HUES6 (cell line): ENCODE data around the gene OTOP2.
A peak's percentile ranks its signal among the peaks of the same experiment; 100 is the strongest.

Experiments used
- H3K27ac ChIP-seq: 2 replicates; pipeline ENCODE4 v1.7.0; 2013; ENCODE audit warnings: low read depth, mild to moderate bottlenecking, low read length, inconsistent platforms
- H3K27me3 ChIP-seq: 2 replicates; pipeline ENCODE4 v1.6.1; 2013; ENCODE audit warnings: low read length; ENCODE audit not compliant: control insufficient read depth, insufficient read depth
- H3K36me3 ChIP-seq: 2 replicates; pipeline ENCODE4 v1.6.1; 2013; ENCODE audit warnings: low read length; ENCODE audit not compliant: control insufficient read depth, insufficient read depth
- H3K4me1 ChIP-seq: 2 replicates; pipeline ENCODE4 v1.6.1; 2013; ENCODE audit warnings: low read length; ENCODE audit not compliant: control insufficient read depth, insufficient read depth
- H3K4me3 ChIP-seq: 2 replicates; pipeline ENCODE4 v1.5.1; 2013; ENCODE audit warnings: low read depth, low read length
- H3K9ac ChIP-seq: one replicate; pipeline ENCODE4 v1.6.1; 2013; ENCODE audit warnings: mild to moderate bottlenecking, low read length
- H3K9me3 ChIP-seq: 2 replicates; pipeline ENCODE4 v1.6.1; 2013; ENCODE audit warnings: low read depth, low read length; ENCODE audit not compliant: control insufficient read depth, insufficient read depth

Gene OTOP2

DNA sequence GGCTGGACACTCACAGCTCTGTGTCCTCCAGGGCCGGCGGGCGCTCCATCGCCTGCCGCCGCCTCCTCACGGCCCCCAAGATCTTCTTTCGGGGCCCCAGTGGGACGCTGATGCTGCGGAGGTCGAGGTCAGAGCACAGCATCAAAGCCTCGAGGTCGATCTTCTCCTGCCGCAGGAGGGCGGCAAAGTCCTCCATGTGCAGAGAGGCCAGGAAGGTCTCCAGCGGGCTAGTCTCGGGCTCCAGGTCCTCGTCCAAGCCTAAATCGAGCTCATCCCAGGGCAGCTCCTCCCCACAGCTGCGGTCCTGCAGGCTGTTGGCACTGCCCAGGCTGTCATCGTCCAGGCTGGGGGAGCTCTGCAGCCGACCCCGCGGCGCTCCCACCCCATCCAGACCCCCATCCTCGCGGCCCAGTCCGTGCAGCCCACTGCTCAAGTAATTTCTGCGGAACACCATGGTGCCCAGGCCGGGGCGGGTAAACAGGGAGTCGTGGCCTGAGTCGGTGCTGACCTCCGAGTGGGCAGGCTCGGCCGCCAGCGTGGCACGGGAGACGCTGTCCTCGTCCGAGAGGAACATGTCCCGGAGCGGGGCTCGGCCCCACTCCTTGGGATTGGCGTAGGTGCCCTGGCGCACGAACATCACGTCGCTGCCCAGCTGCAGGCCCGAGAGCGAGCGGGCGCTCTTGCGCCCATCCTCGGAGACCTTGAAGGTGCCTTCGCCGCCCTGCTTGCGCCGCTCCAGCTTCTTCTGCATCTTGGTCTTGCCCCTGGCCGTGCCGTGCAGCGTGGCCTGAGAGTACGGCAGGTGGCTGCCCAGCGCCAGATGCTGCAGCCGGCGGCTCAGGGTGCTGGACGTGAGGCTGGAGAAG, 4.4 kb upstream of the OTOP2 start:
- Histone ChIP-seq H3K4me3 (no peak overlapping the region), H3K27me3 (peaks cover 47% of the 10 kb centered on the region), H3K36me3 (no peaks in the 10 kb centered on the region), H3K27ac (no peak overlapping the region), H3K9me3 (no peaks in the 10 kb centered on the region), H3K9ac (no peak overlapping the region), H3K4me1 (peaks cover 24% of the 10 kb centered on the region; the same call in 1 of the 2 replicates)

GRCh38 chr17:74920306-74920620, 3.8 kb upstream of the OTOP2 start:
- no peaks in the 10 kb centered on the region for H3K36me3 ChIP-seq
- no peak overlapping the region for H3K9ac ChIP-seq
- H3K27ac ChIP-seq = no peak overlapping the region
- peaks cover 53% of the 10 kb centered on the region for H3K27me3 ChIP-seq
- H3K4me1 ChIP-seq = peaks cover 24% of the 10 kb centered on the region; the same call in 1 of the 2 replicates
- no peaks in the 10 kb centered on the region for H3K9me3 ChIP-seq
- H3K4me3 ChIP-seq = no peak overlapping the region

DNA sequence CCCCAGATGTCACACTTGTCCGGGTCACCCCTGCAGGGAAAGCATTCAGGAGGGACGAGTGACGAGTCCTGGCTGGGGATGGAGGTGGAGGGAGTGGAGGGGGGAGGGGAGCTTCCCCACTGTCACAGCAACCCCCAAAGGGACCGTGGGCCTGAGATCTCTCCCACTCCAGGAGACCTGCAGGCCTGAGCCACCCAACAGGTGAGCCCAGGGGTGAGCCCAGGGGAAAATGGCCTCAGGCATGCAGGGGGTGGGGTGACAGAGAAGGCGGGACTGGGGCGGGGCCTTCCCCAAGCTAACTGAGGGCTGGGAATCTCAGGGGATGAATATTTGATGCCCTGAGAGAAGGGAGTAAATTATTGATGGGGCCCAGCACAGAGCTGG, 3.4 kb upstream of the OTOP2 start:
- no peak overlapping the region for H3K27ac ChIP-seq
- H3K4me3 ChIP-seq = no peak overlapping the region
- H3K9ac ChIP-seq = no peak overlapping the region
- H3K27me3 ChIP-seq = peaks cover 57% of the 10 kb centered on the region
- peaks cover 24% of the 10 kb centered on the region; the same call in 1 of the 2 replicates for H3K4me1 ChIP-seq
- H3K9me3 ChIP-seq = no peaks in the 10 kb centered on the region
- no peaks in the 10 kb centered on the region for H3K36me3 ChIP-seq

DNA sequence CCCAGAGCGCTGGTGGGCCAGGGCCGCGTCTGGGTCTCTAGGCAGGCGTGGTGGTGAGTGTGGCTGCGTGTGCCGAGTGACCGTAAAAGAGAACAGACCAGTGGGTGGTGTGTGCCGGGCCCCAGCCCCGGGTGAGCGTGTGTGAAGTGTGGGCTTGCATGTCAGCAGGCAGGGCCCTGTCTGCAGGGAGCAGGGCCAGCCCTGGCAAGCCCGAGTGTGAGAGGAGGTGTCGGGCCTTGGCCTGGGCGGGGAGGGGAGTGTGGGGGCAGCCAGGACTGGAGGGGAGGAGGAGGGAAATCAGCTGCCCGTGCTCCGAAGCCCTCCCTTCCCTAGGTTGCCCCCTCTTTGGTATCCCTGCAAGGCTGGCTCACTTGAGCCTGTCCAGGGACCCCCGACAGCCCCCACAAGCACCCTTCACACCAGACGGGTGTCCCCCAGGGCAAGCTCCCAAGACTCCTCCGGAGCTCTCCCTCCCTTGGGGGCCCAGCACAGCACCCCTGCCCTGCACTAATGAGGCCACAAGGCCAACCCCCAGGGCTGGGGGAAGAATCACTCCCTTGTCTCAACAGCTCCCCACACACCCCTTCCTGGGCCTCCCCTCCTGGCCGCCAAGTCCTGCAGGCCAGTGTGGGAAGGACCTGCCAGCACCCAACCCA, 2.9 kb upstream of the OTOP2 start:
- Histone ChIP-seq H3K36me3 (no peaks in the 10 kb centered on the region), H3K4me1 (peaks cover 24% of the 10 kb centered on the region; the same call in 1 of the 2 replicates), H3K27me3 (peaks cover 62% of the 10 kb centered on the region), H3K27ac (no peak overlapping the region), H3K9ac (no peak overlapping the region), H3K4me3 (no peak overlapping the region), H3K9me3 (no peaks in the 10 kb centered on the region)

DNA sequence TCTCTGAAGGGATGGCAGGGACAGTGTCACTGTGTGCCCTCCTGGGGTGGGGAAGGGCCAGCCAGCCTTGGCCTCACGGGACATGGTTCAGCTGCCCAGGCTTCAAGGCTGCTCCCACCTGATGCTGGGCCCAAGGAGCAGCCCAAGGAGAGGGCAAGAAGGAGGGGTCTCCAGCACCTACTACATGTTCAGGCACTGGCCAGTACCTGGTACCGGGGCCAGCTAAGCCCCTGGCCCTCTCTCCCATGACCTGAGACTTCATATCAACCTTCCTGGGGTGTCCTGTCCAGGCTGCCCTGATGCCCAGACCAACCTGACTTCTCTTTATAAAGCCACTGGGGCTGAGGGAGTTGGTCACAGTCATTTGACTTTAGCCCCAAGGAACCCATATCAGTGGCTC, 2.3 kb upstream of the OTOP2 start:
- Histone ChIP-seq H3K4me3 (no peak overlapping the region), H3K9me3 (no peaks in the 10 kb centered on the region), H3K9ac (no peak overlapping the region), H3K36me3 (no peaks in the 10 kb centered on the region), H3K27me3 (peaks cover 68% of the 10 kb centered on the region), H3K27ac (no peak overlapping the region), H3K4me1 (peaks cover 24% of the 10 kb centered on the region; the same call in 1 of the 2 replicates)

- Histone ChIP-seq H3K4me1 (peaks cover 24% of the 10 kb centered on the region; the same call in 1 of the 2 replicates), H3K9ac (no peak overlapping the region), H3K36me3 (no peaks in the 10 kb centered on the region), H3K4me3 (no peak overlapping the region), H3K27me3 (peaks cover 72% of the 10 kb centered on the region), H3K27ac (no peak overlapping the region), H3K9me3 (no peaks in the 10 kb centered on the region)
These were observed 1.9 kb upstream of the OTOP2 start for GRCh38 chr17:74922172-74922571.

DNA sequence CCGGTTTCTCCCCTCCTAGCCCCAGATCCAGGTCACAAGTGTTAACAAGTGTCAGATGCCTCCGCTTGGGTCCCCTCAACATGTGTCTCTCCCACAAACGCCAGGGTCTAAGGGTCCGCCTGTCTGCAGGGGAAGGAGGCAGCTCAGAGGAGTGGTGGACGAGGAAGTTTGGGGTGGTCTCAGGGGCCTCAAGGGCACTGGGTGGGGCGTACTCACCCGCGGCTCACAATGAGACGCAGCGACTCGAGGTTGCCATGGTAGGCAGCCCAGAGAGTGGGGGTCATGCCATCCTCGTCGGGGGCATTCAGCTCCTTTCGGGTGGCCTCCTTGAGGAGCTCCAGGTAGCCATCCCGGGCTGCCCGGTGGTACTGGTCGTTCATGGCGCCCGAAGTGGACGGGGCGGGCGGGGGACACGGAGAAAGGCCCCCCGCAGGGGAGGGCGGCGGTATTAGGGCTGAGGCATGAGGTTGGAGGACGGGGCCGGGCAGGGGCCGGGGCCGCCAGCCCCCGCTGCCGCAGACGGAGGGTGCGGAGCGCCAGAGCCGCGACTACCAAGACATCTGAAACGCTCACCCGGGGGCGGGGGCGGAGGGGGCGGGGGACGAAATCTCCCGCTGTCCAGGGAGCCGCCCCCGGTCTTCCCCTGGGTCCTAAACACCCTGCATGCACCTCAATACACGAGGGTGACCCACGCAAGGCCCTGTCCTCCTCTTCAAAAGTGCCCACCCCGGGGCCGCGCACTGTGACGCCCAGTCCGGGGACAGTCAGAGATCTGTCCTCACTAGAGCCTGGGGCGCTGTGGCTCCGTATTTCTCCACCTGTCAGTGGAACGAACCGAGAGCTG, 1.2 kb upstream of the OTOP2 start, which contains the start of gene USH1G:
Gene USH1G, minus strand, starts transcription at position 562 of the 844 bp plus-strand sequence. Its CDS starts 182 bp downstream, at position 380.
- Histone ChIP-seq H3K27me3 (peaks cover 79% of the 10 kb centered on the region), H3K4me1 (peaks cover 24% of the 10 kb centered on the region; the same call in 1 of the 2 replicates), H3K9me3 (no peaks in the 10 kb centered on the region), H3K27ac (no peak within 1 kb of the TSS), H3K4me3 (peak within 1 kb of the TSS; percentile 59), H3K9ac (no peak within 1 kb of the TSS), H3K36me3 (no peaks in the 10 kb centered on the region)

- H3K9ac ChIP-seq = no peak overlapping the region
- H3K9me3 ChIP-seq = no peaks in the 10 kb centered on the region
- H3K4me1 ChIP-seq = peaks cover 24% of the 10 kb centered on the region; the same call in 1 of the 2 replicates
- H3K27me3 ChIP-seq = peaks cover 84% of the 10 kb centered on the region
- no peaks in the 10 kb centered on the region for H3K36me3 ChIP-seq
- H3K27ac ChIP-seq = no peak overlapping the region
- peak overlapping the region; percentile 59 for H3K4me3 ChIP-seq
These were observed 379 bp upstream of the OTOP2 start for GRCh38 chr17:74923538-74924249.

GRCh38 chr17:74925242-74925641, 1.2 kb downstream of the OTOP2 start:
- H3K27me3 ChIP-seq = peaks cover 94% of the 10 kb centered on the region

GRCh38 chr17:74928786-74929185, 4.7 kb downstream of the OTOP2 start:
- H3K27me3 ChIP-seq = peaks cover 92% of the 10 kb centered on the region
- no peaks in the 10 kb centered on the region for H3K9me3 ChIP-seq
- peaks cover 8% of the 10 kb centered on the region; the same call in 1 of the 2 replicates for H3K4me1 ChIP-seq
- no peak overlapping the region for H3K9ac ChIP-seq
- no peaks in the 10 kb centered on the region for H3K36me3 ChIP-seq
- no peak overlapping the region for H3K27ac ChIP-seq
- no peak overlapping the region for H3K4me3 ChIP-seq

More at GRCh38 chr17:74925242-74925641, 1.2 kb downstream of the OTOP2 start:
- no peak overlapping the region for H3K27ac ChIP-seq
- no peaks in the 10 kb centered on the region for H3K36me3 ChIP-seq
- no peaks in the 10 kb centered on the region for H3K9me3 ChIP-seq
- H3K9ac ChIP-seq = no peak overlapping the region
- H3K4me3 ChIP-seq = no peak overlapping the region
- peaks cover 22% of the 10 kb centered on the region; the same call in 1 of the 2 replicates for H3K4me1 ChIP-seq
